K562 (cell line): ENCODE results near the gene RDH13. TPM values are rescaled to one million over a fixed set of nuclear protein-coding genes. Genes with fewer than 3 reads are reported as not detected.

Experiments used
- ATAC-seq: fragments of 200-7000 bp; cut with Tn5 transposase; 3 replicates; pipeline ENCODE4 v1.9.1; 2020; ENCODE audit warnings: moderate library complexity
- BruUV-seq: library from RNA; stranded (reverse); fragments of 400-500 nt; replicated peaks from 2 replicates; lab custom pipeline; 2021; lab: Mats Ljungman, UMichigan
- CTCF ChIA-PET: fragments of 300-600 bp; formaldehyde crosslinking; extraction: SDS; loops from one replicate; lab custom pipeline; 2021; ENCODE audit warnings: low intra/inter-chr PET ratio; lab: Yijun Ruan, JAX
- POLR2A ChIA-PET: fragments of 300-600, 350-650 bp; sonication (Branson Sonifier 250); formaldehyde crosslinking; extraction: SDS; loops from one replicate; lab custom pipeline; 2021; ENCODE audit warnings: antibody characterized with exemption, inconsistent platforms; lab: Yijun Ruan, JAX
- DNase-seq, 4 experiments: peaks; one replicate each; pipeline versions ENCODE4 v3.0.0 to v3.0.0-alpha.2; 2011 to 2018; ENCODE audit warnings: low spot score in 3 of 4, mixed read lengths in 3 of 4; ENCODE audit errors: extremely low read depth in 1 of 4
- FAIRE-seq: peaks from 2 replicates; lab custom pipeline; 2011; peaks lifted over from hg19 to GRCh38; lab: Jason Lieb, UNC
- H2AFZ ChIP-seq: 2 replicates; pipeline ENCODE4 v1.6.0; 2011; ENCODE audit warnings: low read depth, low read length, control low read depth, inconsistent platforms
- H3K27ac ChIP-seq: fragments of 200-600 bp; 3 replicates; pipeline ENCODE4 v1.8.0; 2011; ENCODE audit warnings: low read depth, mild to moderate bottlenecking, control low read depth, inconsistent platforms, low read length, moderate library complexity, mixed read lengths; ENCODE audit errors: extremely low read depth
- H3K27me3 ChIP-seq, 2 experiments: fragments of 300-600 bp in 1 of 2; 2 replicates in 1 of 2; 3 replicates in 1 of 2; pipeline versions ENCODE4 v1.6.0 to v1.8.0; 2011; ENCODE audit warnings: inconsistent platforms in 2 of 2, low read length in 2 of 2, mild to moderate bottlenecking in 1 of 2, mixed read lengths in 1 of 2, moderate library complexity in 1 of 2; ENCODE audit not compliant: control insufficient read depth in 2 of 2, insufficient read depth in 2 of 2
- H3K36me3 ChIP-seq: fragments of 300-600 bp; 3 replicates; pipeline ENCODE4 v1.8.0; 2011; ENCODE audit warnings: mild to moderate bottlenecking, low read length, inconsistent platforms; ENCODE audit not compliant: control insufficient read depth, insufficient read depth
- H3K4me1 ChIP-seq, 2 experiments: fragments of 200-600 bp in 1 of 2; replicated peaks in 1 of 2; 2 replicates in 1 of 2; 3 replicates in 1 of 2; pipeline versions ENCODE4 v1.5.1 to v1.8.0; 2011; ENCODE audit warnings: inconsistent platforms in 2 of 2, low read length in 2 of 2, mild to moderate bottlenecking in 1 of 2, mixed read lengths in 1 of 2, moderate library complexity in 1 of 2; ENCODE audit not compliant: control insufficient read depth in 2 of 2, insufficient read depth in 2 of 2
- H3K4me2 ChIP-seq: 2 replicates; pipeline ENCODE4 v1.6.1; 2011; ENCODE audit warnings: low read length, control low read depth, inconsistent platforms, mixed read lengths; ENCODE audit not compliant: insufficient read depth
- H3K4me3 ChIP-seq: fragments of 200-600 bp; sonication (generic), shearing (Covaris generic); 2 replicates; pipeline ENCODE4 v1.5.1; 2016; ENCODE audit warnings: control low read depth, inconsistent platforms
- H3K79me2 ChIP-seq: fragments of 200-600 bp; 3 replicates; pipeline ENCODE4 v1.8.0; 2011; ENCODE audit warnings: low read length, inconsistent platforms; ENCODE audit not compliant: control insufficient read depth, insufficient read depth
- H3K9ac ChIP-seq, 2 experiments: 2 replicates each; pipeline versions ENCODE4 v1.6.0 to v1.6.1; 2011; ENCODE audit warnings: low read depth in 2 of 2, low read length in 2 of 2, control low read depth in 1 of 2, inconsistent platforms in 1 of 2, mild to moderate bottlenecking in 1 of 2, mixed read lengths in 1 of 2; ENCODE audit not compliant: insufficient read depth in 1 of 2
- H3K9me1 ChIP-seq: one replicate; pipeline ENCODE4 v1.6.0; 2011; ENCODE audit warnings: inconsistent platforms, mild to moderate bottlenecking, low read length, moderate library complexity; ENCODE audit not compliant: control insufficient read depth, insufficient read depth
- H3K9me3 ChIP-seq: replicated peaks from 2 replicates; pipeline ENCODE4 v1.5.1; 2011; ENCODE audit warnings: low read depth, low read length, inconsistent platforms; ENCODE audit not compliant: control insufficient read depth, insufficient read depth
- H4K20me1 ChIP-seq: replicated peaks from 2 replicates; pipeline ENCODE4 v1.6.1; 2011; ENCODE audit warnings: low read length, inconsistent platforms, mixed read lengths; ENCODE audit not compliant: control insufficient read depth, insufficient read depth
- ETV6 ChIP-seq, 3 experiments: fragments of 150-350 bp in 1 of 3; sonication (generic) in 1 of 3; formaldehyde crosslinking in 1 of 3; IDR thresholded peaks; 2 replicates each; pipeline versions ENCODE4 v1.6.1 to v1.8.0; 2014 to 2022; ENCODE audit warnings: borderline replicate concordance in 2 of 3, low read depth in 2 of 3, antibody characterized with exemption in 1 of 3, low read length in 1 of 3, mild to moderate bottlenecking in 1 of 3, missing genetic modification reagents in 1 of 3
- GABPB1 ChIP-seq: sonication (generic); formaldehyde crosslinking; IDR thresholded peaks from 2 replicates; pipeline ENCODE4 v1.8.0; 2022; ENCODE audit warnings: mild to moderate bottlenecking, missing genetic modification reagents
- HIVEP1 ChIP-seq: fragments of 250-450 bp; sonication (Bioruptor Pico); IDR thresholded peaks from 2 replicates; pipeline ENCODE4 v1.4.0; 2020; ENCODE audit warnings: mild to moderate bottlenecking
- MAX ChIP-seq: sonication (generic); formaldehyde crosslinking; IDR thresholded peaks from 2 replicates; pipeline ENCODE4 v1.9.0; 2022; ENCODE audit warnings: mild to moderate bottlenecking, missing genetic modification reagents
- POLR2AphosphoS5 ChIP-seq: IDR thresholded peaks from 2 replicates; pipeline ENCODE4 v1.6.1; 2011; ENCODE audit warnings: mild to moderate bottlenecking, low read depth, low read length, moderate library complexity; ENCODE audit not compliant: control insufficient read depth, insufficient read depth
- POLR2G ChIP-seq: fragments of 200-400 bp; formaldehyde crosslinking; IDR thresholded peaks from 2 replicates; pipeline ENCODE4 v1.6.1; 2017; ENCODE audit warnings: low read depth, mild to moderate bottlenecking, antibody characterized with exemption, low read length, moderate library complexity
- PRPF4 ChIP-seq: fragments of 200-400 bp; formaldehyde crosslinking; IDR thresholded peaks from one replicate; pipeline ENCODE4 v1.6.1; 2017; ENCODE audit warnings: low read length, low read depth, mild to moderate bottlenecking; ENCODE audit not compliant: insufficient read depth, poor library complexity, severe bottlenecking
- RBFOX2 ChIP-seq: fragments of 200-400 bp; formaldehyde crosslinking; IDR thresholded peaks from 2 replicates; pipeline ENCODE4 v1.6.1; 2017; ENCODE audit warnings: low read depth, mild to moderate bottlenecking, low read length, moderate library complexity
- TEAD4 ChIP-seq, 2 experiments: sonication (generic) in 1 of 2; formaldehyde crosslinking in 1 of 2; IDR thresholded peaks; 2 replicates each; pipeline versions ENCODE4 v1.6.1 to v1.8.0; 2012 to 2022; ENCODE audit warnings: borderline replicate concordance in 1 of 2, inconsistent platforms in 1 of 2, low read length in 1 of 2, mild to moderate bottlenecking in 1 of 2, missing genetic modification reagents in 1 of 2
- ZBTB11 ChIP-seq, 3 experiments: fragments of 200-800 bp in 1 of 3; fragments of 250-450 bp in 1 of 3; fragments of 450-650 bp in 1 of 3; sonication (Bioruptor Pico) in 1 of 3; sonication (Bioruptor generic) in 1 of 3; formaldehyde crosslinking in 1 of 3; IDR thresholded peaks; 2 replicates each; pipeline versions ENCODE4 v1.6.1 to v1.8.0; 2016 to 2022; ENCODE audit warnings: mild to moderate bottlenecking in 2 of 3, missing genetic modification characterization in 2 of 3, missing compliant biosample characterization in 1 of 3, moderate library complexity in 1 of 3
- ZBTB33 ChIP-seq: sonication (generic); formaldehyde crosslinking; IDR thresholded peaks from 2 replicates; pipeline ENCODE4 v1.8.1; 2023; ENCODE audit warnings: mild to moderate bottlenecking, missing genetic modification reagents
- ZFP30 ChIP-seq: fragments of 250-450 bp; sonication (Bioruptor Pico); IDR thresholded peaks from 2 replicates; pipeline ENCODE4 v1.8.0; 2022; ENCODE audit warnings: moderate library complexity, mild to moderate bottlenecking, inconsistent platforms, borderline replicate concordance
- ZNF431 ChIP-seq: sonication (generic); formaldehyde crosslinking; IDR thresholded peaks from 2 replicates; pipeline ENCODE4 v1.8.0; 2022; ENCODE audit warnings: mild to moderate bottlenecking, missing genetic modification reagents
- ZNF695 ChIP-seq: fragments of 450-650 bp; formaldehyde crosslinking; IDR thresholded peaks from 2 replicates; pipeline ENCODE4 v1.4.0; 2020; ENCODE audit warnings: mild to moderate bottlenecking, moderate library complexity
- WGBS: fragments of 100-300 bp; shearing (Covaris generic); methylation state at CpG from one replicate; pipeline ENCODE4 v1.1.6; 2016; ENCODE audit warnings: low coverage, mixed read lengths; ENCODE audit not compliant: insufficient coverage; ENCODE audit errors: missing lambda C conversion rate; 5-methylcytosine and 5-hydroxymethylcytosine counted together
- in situ Hi-C: fragments of 300-500 bp; cut with MboI; formaldehyde crosslinking; loops from 4 replicates; pipeline ENCODE4 v1.15.0; 2018; ENCODE audit warnings: inconsistent platforms, mixed read lengths
- intact Hi-C: fragments of 100-400 bp; cut with micrococcal nuclease; formaldehyde crosslinking; loops from 2 replicates; pipeline ENCODE4 v1.14.2; 2022
- polyA plus RNA-seq, 8 experiments: library from polyadenylated mRNA; depleted of rRNA in 4 of 8; stranded (reverse) in 5 of 8; unstranded in 3 of 8; fragments of >200 nt; fragmentation: Nextera tagmentation in 2 of 8; fragmentation: Illumina TruSeq in 1 of 8; extraction: Ambion mirVana in 2 of 8; extraction: Trizol in 1 of 8; gene quantifications; 2 replicates each; pipeline versions ENCODE4 v1.2.1 to v1.2.3, GENCODE V29; 2011 to 2014; ENCODE audit warnings: inconsistent platforms in 1 of 8, missing spikeins in 1 of 8
- total RNA-seq, 7 experiments: library from RNA; depleted of rRNA in 6 of 7; stranded (reverse); fragments of >200 nt in 6 of 7; fragmentation: Illumina TruSeq in 2 of 7; extraction: Trizol in 2 of 7; gene quantifications; 2 replicates each; pipeline versions ENCODE4 v1.2.1 to v1.2.3, GENCODE V29; 2011 to 2021; ENCODE audit warnings: low replicate concordance in 1 of 7

RDH13 gene
- total and polyA plus RNA-seq, 9 of the 15 experiments (the other 6 are each of a cell fraction or from before 2014, with no cell fraction given), result 7.5 to 70.3 (median 39.5) TPM

- Histone ChIP-seq H3K9ac (no peak overlapping the region), H4K20me1 (peaks cover 17% of the 10 kb centered on the region), H3K4me2 (no peak overlapping the region), H2AFZ (no peak overlapping the region), H3K27me3 (no peaks in the 10 kb centered on the region), H3K79me2 (peaks cover 75% of the 10 kb centered on the region), H3K4me1 (peaks cover 10 to 17% of the 10 kb centered on the region in 2 experiments; a peak in 4 of 5 replicates), H3K4me3 (no peak overlapping the region), H3K9me1 (peaks cover 7% of the 10 kb centered on the region), H3K9me3 (no peaks in the 10 kb centered on the region), H3K36me3 (peaks cover 37% of the 10 kb centered on the region; the same call in 2 of the 3 replicates), H3K27ac (no peak overlapping the region)
- intact Hi-C loops (no loop called here), in situ Hi-C loops (no loop called here)
- ChIA-PET CTCF (interaction anchor here (1.1 kb wide), 1 partner anchor 145 kb away, joined by 3 read pairs; no protein-coding TSS in a partner anchor), POLR2A (no interaction called here)
- FAIRE-seq (no peak), DNase-seq (peak in 2 of 4 experiments; percentile 9 to 12), ATAC-seq (no peak)
- no TSS peak for BruUV-seq
- WGBS, result 93% methylated on average over 19 of the region's 22 CpGs
- TF ChIP-seq ZNF695 (CRISPR knock-in tag), result no peak
- TF ChIP-seq ZFP30 (CRISPR knock-in tag), result no peak
- no peak for TF ChIP-seq HIVEP1 (CRISPR knock-in tag)
- 0 out of 2 replicates have a peak, but pooled peaks have one; percentile 22 for TF ChIP-seq MAX (CRISPR knock-in tag)
- peak; percentile 82 for TF ChIP-seq POLR2G
- TF ChIP-seq ZBTB11 (CRISPR knock-in tag; IDR thresholded peaks at IDR 0.05), result peak in 1 of 3 experiments; percentile 20; a peak in 1 of 6 replicates
- TF ChIP-seq POLR2AphosphoS5, result peak; percentile 13; the same call in 1 of the 2 replicates
- peak; percentile 83 for TF ChIP-seq RBFOX2
- TF ChIP-seq ETV6 (IDR thresholded peaks at IDR 0.05; ENCODE audit: borderline replicate concordance in 1 of 2, low read depth in 2 of 2, low read length in 1 of 2), result no peak
- TF ChIP-seq ETV6 (CRISPR knock-in tag; IDR thresholded peaks at IDR 0.05; ENCODE audit: borderline replicate concordance), result 0 out of 2 replicates have a peak, but pooled peaks have one; percentile 22
- TF ChIP-seq ZNF431 (CRISPR knock-in tag), result 0 out of 2 replicates have a peak, but pooled peaks have one; percentile 37
- peak; percentile 79 for TF ChIP-seq ZBTB33 (CRISPR knock-in tag)
- no peak for TF ChIP-seq TEAD4 (IDR thresholded peaks at IDR 0.05; ENCODE audit: low read length)
- TF ChIP-seq TEAD4 (CRISPR knock-in tag; IDR thresholded peaks at IDR 0.05; ENCODE audit: borderline replicate concordance), result 0 out of 2 replicates have a peak, but pooled peaks have one; percentile 43
- no peak for TF ChIP-seq PRPF4
- 0 out of 2 replicates have a peak, but pooled peaks have one; percentile 34 for TF ChIP-seq GABPB1 (CRISPR knock-in tag)
Measured at GRCh38 chr19:55014714-55015113, 48.2 kb downstream of the RDH13 start.
